WI38 (cell line): ENCODE measurements around the gene PRDM10.

ENCODE experiments used
- H3K4me3 ChIP-seq: 2 replicates; pipeline ENCODE4 v1.5.1; 2011; ENCODE audit warnings: low read depth, mild to moderate bottlenecking, control low read depth, low read length
- CTCF ChIP-seq: IDR thresholded peaks from 2 replicates; pipeline ENCODE4 v1.5.1; 2012; ENCODE audit warnings: low read depth, mild to moderate bottlenecking, control low read depth, low read length

PRDM10 gene

GRCh38 chr11:129989149-129989813, 13.4 kb downstream of the PRDM10 start:
- no peak overlapping the region for H3K4me3 ChIP-seq
- TF ChIP-seq CTCF = no peak

- no peak overlapping the region for H3K4me3 ChIP-seq
- no peak for TF ChIP-seq CTCF
Measured at GRCh38 chr11:129987950-129988349, 14.7 kb downstream of the PRDM10 start.

GRCh38 chr11:129985823-129986222, 16.8 kb downstream of the PRDM10 start:
- TF ChIP-seq CTCF = no peak
- no peak overlapping the region for H3K4me3 ChIP-seq

- no peak for TF ChIP-seq CTCF
- H3K4me3 ChIP-seq = no peak overlapping the region
Measured at GRCh38 chr11:129980086-129980485, 22.5 kb downstream of the PRDM10 start.

- no peak for TF ChIP-seq CTCF
- no peak overlapping the region for H3K4me3 ChIP-seq
Measured at GRCh38 chr11:129979046-129979605, 23.5 kb downstream of the PRDM10 start.

GRCh38 chr11:129978447-129978846, 24.2 kb downstream of the PRDM10 start:
- no peak for TF ChIP-seq CTCF
- H3K4me3 ChIP-seq = no peak overlapping the region

GRCh38 chr11:129976328-129976727, 26.3 kb downstream of the PRDM10 start:
- TF ChIP-seq CTCF = no peak
- H3K4me3 ChIP-seq = no peak overlapping the region
